H54 (cell line): ENCODE results near the gene SLC25A36.
"Not testable (repeated sequence)": the region's sequence is repeated elsewhere in the genome, so short reads cannot be mapped to it uniquely, and the experiment has no call there.

Source experiments
- DNase-seq: peaks from one replicate; pipeline ENCODE4 v3.0.0; 2011; ENCODE audit warnings: low spot score, mixed read lengths; ENCODE audit not compliant: insufficient read length
- FAIRE-seq: peaks from 3 replicates; lab custom pipeline; 2011; peaks lifted over from hg19 to GRCh38; lab: Jason Lieb, UNC
- POLR2A ChIP-seq: IDR thresholded peaks from 2 replicates; pipeline ENCODE4 v1.6.1; 2011; ENCODE audit warnings: low read depth, mild to moderate bottlenecking, low read length

Gene SLC25A36

GRCh38 chr3:140948460-140949249, 7.0 kb downstream of the SLC25A36 start:
- DNase-seq (no peak), FAIRE-seq (peak; percentile 58)
- no peak for TF ChIP-seq POLR2A

GRCh38 chr3:140950144-140950543, 8.5 kb downstream of the SLC25A36 start:
- DNase-seq: no peak
- FAIRE-seq: no peak
- no peak for TF ChIP-seq POLR2A

- DNase-seq: no peak
- TF ChIP-seq POLR2A: no peak
- peak; percentile 20 for FAIRE-seq
Observed at GRCh38 chr3:140950863-140951262, 9.2 kb downstream of the SLC25A36 start.

- DNase-seq, FAIRE-seq: not testable (repeated sequence)
Observed at GRCh38 chr3:140951750-140952149, 10.1 kb downstream of the SLC25A36 start.

- DNase-seq: no peak
- peak; percentile 91 for FAIRE-seq
- no peak for TF ChIP-seq POLR2A
Observed at GRCh38 chr3:140953028-140953960, 11.7 kb downstream of the SLC25A36 start.

GRCh38 chr3:140954576-140954975, 12.9 kb downstream of the SLC25A36 start:
- DNase-seq (no peak), FAIRE-seq (no peak)
- TF ChIP-seq POLR2A: no peak

GRCh38 chr3:140955645-140956044, 14.0 kb downstream of the SLC25A36 start:
- no peak for TF ChIP-seq POLR2A
- FAIRE-seq: no peak
- DNase-seq: no peak

- FAIRE-seq: no peak
- DNase-seq: no peak
- TF ChIP-seq POLR2A: no peak
Observed at GRCh38 chr3:140956058-140956835, 14.6 kb downstream of the SLC25A36 start.

GRCh38 chr3:140972833-140973232, 31.2 kb downstream of the SLC25A36 start:
- no peak for DNase-seq
- TF ChIP-seq POLR2A: no peak
- FAIRE-seq: peak; percentile 33

GRCh38 chr3:140974900-140975299, 33.3 kb downstream of the SLC25A36 start:
- TF ChIP-seq POLR2A: no peak
- no peak for DNase-seq
- FAIRE-seq: no peak

- DNase-seq: no peak
- TF ChIP-seq POLR2A: no peak
- no peak for FAIRE-seq
Observed at GRCh38 chr3:140980663-140981062, 39.0 kb downstream of the SLC25A36 start.

- DNase-seq, FAIRE-seq: not testable (repeated sequence)
Observed at GRCh38 chr3:140987792-140988191, 46.2 kb downstream of the SLC25A36 start.

GRCh38 chr3:140994316-140994715, 52.7 kb downstream of the SLC25A36 start:
- FAIRE-seq: no peak
- no peak for TF ChIP-seq POLR2A
- DNase-seq: no peak

- FAIRE-seq, DNase-seq: not testable (repeated sequence)
Observed at GRCh38 chr3:140994861-140995260, 53.2 kb downstream of the SLC25A36 start.
